ENCODE data around the gene LCN12. TPM values are rescaled to one million over a fixed set of nuclear protein-coding genes. Genes with fewer than 3 reads are reported as not detected.

The LCN12 gene
- total RNA-seq, 1 experiment from 2014 or later, result 2.1 TPM

GRCh38 chr9:136928591-136928990, 23.5 kb upstream of the LCN12 start:
- no peaks in the 10 kb centered on the region for H3K9me3 ChIP-seq (ENCODE audit: control insufficient read depth, low read depth, low read length)
- no peak overlapping the region for H3K14ac ChIP-seq (ENCODE audit: insufficient read depth, low read length)
- H3K27ac Mint-ChIP-seq, result peak overlapping the region in 1 of 3 experiments; percentile 85; a peak in 2 of 7 replicates
- peak; percentile 20 for DNase-seq
- H4K91ac ChIP-seq (ENCODE audit: insufficient read length, low read depth, low read length), result no peak overlapping the region
- no peak for TF ChIP-seq CTCF (conservative IDR thresholded peaks at IDR 0.05)
- H3K9me3 Mint-ChIP-seq, result no peaks in the 10 kb centered on the region
- no peak overlapping the region for H3K27ac ChIP-seq (ENCODE audit: insufficient read length, low read depth, low read length)
- no peaks in the 10 kb centered on the region for H3K27me3 ChIP-seq (ENCODE audit: insufficient read depth, low read length)
- H2BK120ac ChIP-seq (ENCODE audit: low read depth, low read length, poor library complexity, severe bottlenecking), result no peak overlapping the region
- H3K79me2 ChIP-seq (ENCODE audit: insufficient read depth, low read length), result no peaks in the 10 kb centered on the region
- H2AK5ac ChIP-seq (ENCODE audit: insufficient read length, low read length), result no peak overlapping the region
- no peak overlapping the region for H3K18ac ChIP-seq (ENCODE audit: insufficient read length, low read depth, low read length)
- no peaks in the 10 kb centered on the region for H3K27me3 Mint-ChIP-seq (ENCODE audit: low read depth)
- H4K5ac ChIP-seq (ENCODE audit: insufficient read length, low read depth, low read length), result no peak overlapping the region
- H3K4me3 Mint-ChIP-seq, result no peak overlapping the region
- H3K23ac ChIP-seq (ENCODE audit: insufficient read length, low read depth, low read length), result no peak overlapping the region
- H2BK5ac ChIP-seq (ENCODE audit: insufficient read length, low read length), result no peak overlapping the region
- no peaks in the 10 kb centered on the region for H3K23me2 ChIP-seq (ENCODE audit: insufficient read length, low read depth, low read length, poor library complexity, severe bottlenecking)
- no peak overlapping the region for H2BK12ac ChIP-seq (ENCODE audit: insufficient read length, low read depth, low read length)
- H2AFZ ChIP-seq (ENCODE audit: low read length), result no peak overlapping the region
- H4K20me1 ChIP-seq (ENCODE audit: control insufficient read depth, insufficient read depth, insufficient read length), result no peaks in the 10 kb centered on the region
- no peak overlapping the region for H3K4ac ChIP-seq (ENCODE audit: low read depth, low read length)
- H3K4me1 ChIP-seq (ENCODE audit: insufficient read depth, low read length), result no peaks in the 10 kb centered on the region
- no peak overlapping the region for H2BK20ac ChIP-seq (ENCODE audit: low read depth, low read length, poor library complexity, severe bottlenecking)
- H3K4me2 ChIP-seq (ENCODE audit: insufficient read depth, insufficient read length, low read length), result no peak overlapping the region
- H3T11ph ChIP-seq (ENCODE audit: low read length), result no peak overlapping the region
- no peaks in the 10 kb centered on the region for H3K79me1 ChIP-seq (ENCODE audit: insufficient read depth, low read depth, low read length, poor library complexity, severe bottlenecking)
- H3K9ac ChIP-seq (ENCODE audit: extremely low read depth, insufficient read length, low read length), result no peak overlapping the region
- H3K56ac ChIP-seq (ENCODE audit: insufficient read length, low read depth, low read length), result no peak overlapping the region
- H4K8ac ChIP-seq (replicated peaks; ENCODE audit: insufficient read length, low read depth, low read length), result no peak overlapping the region
- H3K36me3 Mint-ChIP-seq (ENCODE audit: insufficient read depth in 1 of 3, low read depth in 3 of 3), result peaks cover 17 to 71% (median 50%) of the 10 kb centered on the region in 3 experiments; a peak in 6 of 7 replicates
- peaks cover 0 to 3% of the 10 kb centered on the region in 2 experiments; a peak in 1 of 4 replicates for H3K4me1 Mint-ChIP-seq
- WGBS (ENCODE audit: extremely low coverage, insufficient read length, low lambda C conversion rate), result no CpG with 5 or more reads among the region's 9 CpGs
- no peak overlapping the region for H2BK15ac ChIP-seq (ENCODE audit: low read depth, low read length)
